Activated naive CD8-positive, alpha-beta T cell treated with anti-CD3 and anti-CD28 coated beads, Interleukin-2, amount 50 U/mL, for 24 hours (primary cell): ENCODE data around the gene PLBD1.

ENCODE experiments used
- ATAC-seq: fragments of 150-1000 bp; cut with Tn5 transposase; one replicate; pipeline ENCODE4 v1.10.0; 2021
- DNase-seq: peaks from one replicate; pipeline ENCODE4 v3.0.0; 2021
- H3K27ac Mint-ChIP-seq: one replicate; pipeline ENCODE4 v1.8.0; 2021; ENCODE audit warnings: mild to moderate bottlenecking, mixed read lengths
- H3K27me3 Mint-ChIP-seq: one replicate; pipeline ENCODE4 v1.8.0; 2021; ENCODE audit warnings: mixed read lengths
- H3K36me3 Mint-ChIP-seq: one replicate; pipeline ENCODE4 v1.8.0; 2021; ENCODE audit warnings: low read depth, mixed read lengths
- H3K4me1 Mint-ChIP-seq: one replicate; pipeline ENCODE4 v1.8.0; 2021; ENCODE audit warnings: mixed read lengths
- H3K4me3 Mint-ChIP-seq: one replicate; pipeline ENCODE4 v1.8.0; 2021; ENCODE audit warnings: mild to moderate bottlenecking, moderate library complexity, mixed read lengths
- H3K9me3 Mint-ChIP-seq: one replicate; pipeline ENCODE4 v1.8.0; 2021; ENCODE audit warnings: mixed read lengths

The PLBD1 gene

DNA sequence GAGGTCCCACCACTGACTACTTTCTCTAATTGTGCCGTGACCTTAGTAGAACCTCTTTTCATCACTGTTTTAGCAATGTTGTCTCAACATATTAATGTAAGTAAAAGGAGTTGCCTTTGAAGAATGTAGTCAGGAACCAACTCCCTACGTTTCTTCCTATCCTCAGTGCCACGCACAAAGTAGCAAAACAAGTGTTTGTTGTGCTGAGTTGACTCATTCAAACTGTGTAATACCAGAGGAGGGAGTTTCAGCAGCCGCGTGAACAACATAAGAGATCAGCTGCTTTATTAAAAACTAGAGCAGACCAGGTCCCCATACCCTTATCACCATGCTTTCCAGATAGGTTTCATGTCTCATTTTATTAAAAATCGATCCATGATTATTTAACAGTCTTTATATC, 19.1 kb downstream of the PLBD1 start:
- Mint-ChIP-seq H3K4me1 (no peaks in the 10 kb centered on the region), H3K4me3 (no peak overlapping the region), H3K27me3 (peaks cover 5% of the 10 kb centered on the region), H3K36me3 (no peaks in the 10 kb centered on the region), H3K27ac (no peak overlapping the region), H3K9me3 (no peaks in the 10 kb centered on the region)
- DNase-seq (no peak), ATAC-seq (no peak)

GRCh38 chr12:14547571-14547970, 20.1 kb downstream of the PLBD1 start:
- no peak for DNase-seq
- no peak overlapping the region for H3K4me3 Mint-ChIP-seq
- ATAC-seq, result no peak
- no peaks in the 10 kb centered on the region for H3K9me3 Mint-ChIP-seq
- H3K4me1 Mint-ChIP-seq, result no peaks in the 10 kb centered on the region
- no peak overlapping the region for H3K27ac Mint-ChIP-seq
- H3K27me3 Mint-ChIP-seq, result peaks cover 5% of the 10 kb centered on the region
- H3K36me3 Mint-ChIP-seq, result no peaks in the 10 kb centered on the region

DNA sequence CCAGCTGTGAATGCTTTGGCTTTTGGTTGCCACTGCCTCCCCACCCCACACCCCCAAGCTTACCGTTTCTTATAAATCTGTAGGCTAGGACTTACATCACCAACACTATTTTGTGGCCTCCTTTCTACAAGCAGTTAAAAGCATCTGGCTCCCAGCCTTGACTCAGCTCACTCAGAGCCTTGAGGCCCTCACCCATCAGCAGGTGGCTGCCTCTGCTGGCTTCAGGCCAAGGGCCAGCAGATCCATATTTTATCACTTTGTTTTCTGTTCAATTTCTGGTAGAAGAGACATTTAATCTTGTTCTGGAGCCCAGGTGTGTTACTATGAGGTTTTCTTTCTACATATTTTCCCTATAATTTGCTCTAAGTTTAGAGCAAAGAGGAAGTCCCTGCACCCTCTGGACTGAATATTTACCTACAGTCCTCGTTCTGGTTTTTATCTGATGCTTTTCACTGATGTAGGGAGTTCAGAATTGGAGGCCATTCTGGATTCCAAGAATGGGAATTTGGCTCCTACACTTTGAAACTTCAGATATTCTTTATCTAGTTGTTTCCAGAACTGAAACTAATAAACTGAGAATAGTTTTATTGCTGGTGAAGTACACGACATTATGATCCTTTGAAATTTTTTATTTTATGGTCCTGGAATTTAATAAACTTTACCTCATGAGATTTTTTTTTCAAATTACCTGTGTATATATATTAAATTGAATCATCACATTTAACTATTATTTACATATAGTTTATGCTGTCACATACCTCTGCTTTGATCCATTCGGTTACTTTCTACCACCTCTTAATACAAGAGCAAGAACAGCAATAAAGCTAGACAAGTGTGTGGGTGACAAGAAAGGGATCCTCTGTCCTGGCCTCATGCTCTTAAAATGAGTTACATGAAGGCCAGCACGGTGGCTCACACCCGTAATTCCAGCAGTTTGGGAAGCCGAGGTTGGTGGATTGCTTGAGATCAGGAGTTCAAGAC, 22.2 kb downstream of the PLBD1 start:
- no peaks in the 10 kb centered on the region for H3K36me3 Mint-ChIP-seq
- no peaks in the 10 kb centered on the region for H3K9me3 Mint-ChIP-seq
- H3K27ac Mint-ChIP-seq, result no peak overlapping the region
- no peak overlapping the region for H3K4me3 Mint-ChIP-seq
- H3K4me1 Mint-ChIP-seq, result no peaks in the 10 kb centered on the region
- ATAC-seq, result no peak
- peaks cover 3% of the 10 kb centered on the region for H3K27me3 Mint-ChIP-seq
- DNase-seq, result no peak

DNA sequence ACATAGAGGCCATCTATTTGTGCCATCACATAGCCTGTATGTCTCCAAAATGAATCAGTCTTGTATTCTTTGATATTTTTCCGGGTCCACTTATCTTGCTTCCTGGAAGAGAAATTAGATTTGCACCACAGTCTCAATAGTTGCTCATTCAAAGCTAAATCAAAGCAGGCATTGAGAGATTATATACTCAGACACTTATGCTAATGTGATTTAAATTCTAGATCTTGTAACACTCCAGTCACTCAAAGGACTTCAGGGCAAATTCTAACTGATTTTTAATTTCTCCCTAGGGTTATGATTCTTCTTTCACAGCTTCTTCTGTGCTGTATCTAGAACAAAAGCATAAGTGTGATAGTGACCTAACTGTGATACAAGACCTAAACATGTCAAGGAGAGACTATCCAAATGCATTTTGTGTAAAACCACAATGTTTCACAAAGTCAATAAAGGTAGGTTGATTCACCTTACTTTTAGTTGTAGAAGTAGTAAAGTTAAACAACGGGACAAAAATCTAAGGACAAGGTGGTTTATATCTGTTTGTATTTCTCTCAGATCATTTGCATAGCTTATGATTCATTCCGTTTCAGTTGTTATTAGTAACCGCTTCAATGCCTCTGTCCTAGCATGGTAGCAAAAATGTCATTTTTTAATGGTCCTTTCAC, 26.8 kb downstream of the PLBD1 start:
- Mint-ChIP-seq H3K27me3 (peaks cover 1% of the 10 kb centered on the region), H3K4me3 (no peak overlapping the region), H3K9me3 (no peaks in the 10 kb centered on the region), H3K27ac (no peak overlapping the region), H3K36me3 (no peaks in the 10 kb centered on the region), H3K4me1 (no peaks in the 10 kb centered on the region)
- ATAC-seq (no peak), DNase-seq (no peak)

GRCh38 chr12:14537088-14537487, 30.6 kb downstream of the PLBD1 start:
- Mint-ChIP-seq H3K27ac (no peak overlapping the region), H3K9me3 (no peaks in the 10 kb centered on the region), H3K36me3 (no peaks in the 10 kb centered on the region), H3K4me3 (no peak overlapping the region), H3K27me3 (peaks cover 1% of the 10 kb centered on the region), H3K4me1 (no peaks in the 10 kb centered on the region)
- ATAC-seq (no peak), DNase-seq (no peak)

GRCh38 chr12:14532152-14532551, 35.5 kb downstream of the PLBD1 start:
- ATAC-seq (no peak), DNase-seq (no peak)
- H3K27me3 Mint-ChIP-seq, result no peaks in the 10 kb centered on the region
- H3K36me3 Mint-ChIP-seq, result no peaks in the 10 kb centered on the region
- no peak overlapping the region for H3K4me3 Mint-ChIP-seq
- H3K9me3 Mint-ChIP-seq, result no peaks in the 10 kb centered on the region
- H3K4me1 Mint-ChIP-seq, result no peaks in the 10 kb centered on the region
- H3K27ac Mint-ChIP-seq, result no peak overlapping the region

DNA sequence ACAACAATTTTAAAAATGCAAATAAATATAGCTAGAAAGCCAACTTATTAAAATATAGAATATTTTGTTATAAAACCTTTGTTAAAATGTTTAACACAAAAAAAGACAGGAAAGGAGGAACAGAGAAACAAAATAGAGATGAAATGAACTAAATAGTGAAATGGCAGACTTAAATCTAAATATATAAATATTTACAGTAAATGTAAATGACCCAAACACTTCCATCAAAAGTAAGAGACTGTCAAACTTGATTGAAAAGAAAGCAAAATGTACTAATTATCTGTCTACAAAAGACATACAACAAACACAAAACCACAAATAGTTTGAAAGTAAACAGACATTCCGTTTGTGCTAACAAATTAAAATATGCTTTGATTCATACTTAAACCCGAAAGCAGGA, 41.7 kb downstream of the PLBD1 start:
- peaks cover 6% of the 10 kb centered on the region for H3K36me3 Mint-ChIP-seq
- no peak overlapping the region for H3K4me3 Mint-ChIP-seq
- DNase-seq, result no peak
- H3K27ac Mint-ChIP-seq, result no peak overlapping the region
- peaks cover 36% of the 10 kb centered on the region for H3K9me3 Mint-ChIP-seq
- peaks cover 2% of the 10 kb centered on the region for H3K27me3 Mint-ChIP-seq
- no peak for ATAC-seq
- H3K4me1 Mint-ChIP-seq, result no peaks in the 10 kb centered on the region

GRCh38 chr12:14521822-14522221, 45.9 kb downstream of the PLBD1 start:
- ATAC-seq, result no peak

GRCh38 chr12:14514946-14515345, 52.7 kb downstream of the PLBD1 start:
- peaks cover 4% of the 10 kb centered on the region for H3K9me3 Mint-ChIP-seq
- H3K27me3 Mint-ChIP-seq, result peaks cover 3% of the 10 kb centered on the region
- H3K4me1 Mint-ChIP-seq, result no peaks in the 10 kb centered on the region
- H3K27ac Mint-ChIP-seq, result no peak overlapping the region
- no peak for ATAC-seq
- no peak overlapping the region for H3K4me3 Mint-ChIP-seq
- DNase-seq, result no peak
- H3K36me3 Mint-ChIP-seq, result no peaks in the 10 kb centered on the region

More at GRCh38 chr12:14521822-14522221, 45.9 kb downstream of the PLBD1 start:
- H3K9me3 Mint-ChIP-seq, result peaks cover 43% of the 10 kb centered on the region
- peaks cover 4% of the 10 kb centered on the region for H3K27me3 Mint-ChIP-seq
- DNase-seq, result no peak
- H3K4me1 Mint-ChIP-seq, result no peaks in the 10 kb centered on the region
- peaks cover 6% of the 10 kb centered on the region for H3K36me3 Mint-ChIP-seq
- no peak overlapping the region for H3K4me3 Mint-ChIP-seq
- no peak overlapping the region for H3K27ac Mint-ChIP-seq

DNA sequence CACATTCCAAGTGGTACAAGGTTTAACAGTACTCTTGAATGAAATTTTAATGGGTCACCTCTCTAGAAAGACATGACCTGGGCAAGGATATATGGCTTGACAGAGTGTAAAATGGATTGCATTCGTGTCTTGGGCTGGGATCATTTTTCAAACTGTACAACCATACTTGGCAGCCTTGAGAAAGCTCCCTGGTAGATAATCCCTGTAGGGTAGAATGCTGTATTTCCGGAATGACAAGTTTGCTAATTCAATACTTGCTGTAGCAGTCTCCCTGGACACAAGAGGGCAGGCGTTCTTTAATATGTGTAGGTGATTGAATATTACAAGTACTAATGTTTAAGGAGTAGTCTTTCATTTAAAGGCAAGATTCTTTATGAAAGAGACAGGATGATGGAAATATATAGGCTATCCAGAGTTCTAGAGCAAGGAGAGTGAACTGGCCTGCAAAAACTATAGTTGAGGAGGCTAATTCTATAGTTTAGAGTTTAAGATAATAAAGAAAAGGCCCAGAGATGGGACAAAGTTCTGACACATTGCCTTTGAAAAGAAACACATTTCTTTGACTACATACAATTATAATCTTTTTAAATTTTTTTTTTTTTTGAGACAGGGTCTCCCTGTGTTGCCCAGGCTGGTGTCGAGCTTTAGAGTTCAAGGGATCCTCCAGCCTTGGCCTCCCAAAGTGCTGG, 53.4 kb downstream of the PLBD1 start:
- no peak for ATAC-seq
- Mint-ChIP-seq H3K4me1 (no peaks in the 10 kb centered on the region), H3K36me3 (no peaks in the 10 kb centered on the region), H3K27me3 (peaks cover 3% of the 10 kb centered on the region), H3K27ac (no peak overlapping the region), H3K9me3 (no peaks in the 10 kb centered on the region), H3K4me3 (no peak overlapping the region)
- no peak for DNase-seq

DNA sequence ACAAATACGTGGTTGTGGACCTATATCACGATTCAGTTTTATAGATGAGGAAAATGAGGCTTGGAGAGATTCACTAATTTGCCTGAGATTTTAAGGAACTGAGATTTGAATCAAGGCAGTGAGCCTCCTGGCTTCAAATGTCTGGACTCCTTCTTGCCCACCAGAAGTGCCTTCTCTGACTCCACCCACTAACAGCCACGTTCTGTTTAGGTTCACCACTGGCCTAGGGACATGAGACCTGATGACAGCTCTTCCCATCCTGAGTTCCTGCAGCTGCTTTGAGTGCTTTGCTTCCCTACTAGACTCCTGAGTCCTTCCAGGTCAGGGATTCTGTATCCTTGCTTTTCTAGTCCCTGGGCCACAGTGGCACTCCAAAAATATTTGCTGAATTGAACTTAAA, 57.1 kb downstream of the PLBD1 start:
- no peaks in the 10 kb centered on the region for H3K4me1 Mint-ChIP-seq
- no peak for DNase-seq
- H3K36me3 Mint-ChIP-seq, result no peaks in the 10 kb centered on the region
- ATAC-seq, result no peak
- H3K27me3 Mint-ChIP-seq, result peaks cover 2% of the 10 kb centered on the region
- H3K27ac Mint-ChIP-seq, result no peak overlapping the region
- no peaks in the 10 kb centered on the region for H3K9me3 Mint-ChIP-seq
- no peak overlapping the region for H3K4me3 Mint-ChIP-seq

DNA sequence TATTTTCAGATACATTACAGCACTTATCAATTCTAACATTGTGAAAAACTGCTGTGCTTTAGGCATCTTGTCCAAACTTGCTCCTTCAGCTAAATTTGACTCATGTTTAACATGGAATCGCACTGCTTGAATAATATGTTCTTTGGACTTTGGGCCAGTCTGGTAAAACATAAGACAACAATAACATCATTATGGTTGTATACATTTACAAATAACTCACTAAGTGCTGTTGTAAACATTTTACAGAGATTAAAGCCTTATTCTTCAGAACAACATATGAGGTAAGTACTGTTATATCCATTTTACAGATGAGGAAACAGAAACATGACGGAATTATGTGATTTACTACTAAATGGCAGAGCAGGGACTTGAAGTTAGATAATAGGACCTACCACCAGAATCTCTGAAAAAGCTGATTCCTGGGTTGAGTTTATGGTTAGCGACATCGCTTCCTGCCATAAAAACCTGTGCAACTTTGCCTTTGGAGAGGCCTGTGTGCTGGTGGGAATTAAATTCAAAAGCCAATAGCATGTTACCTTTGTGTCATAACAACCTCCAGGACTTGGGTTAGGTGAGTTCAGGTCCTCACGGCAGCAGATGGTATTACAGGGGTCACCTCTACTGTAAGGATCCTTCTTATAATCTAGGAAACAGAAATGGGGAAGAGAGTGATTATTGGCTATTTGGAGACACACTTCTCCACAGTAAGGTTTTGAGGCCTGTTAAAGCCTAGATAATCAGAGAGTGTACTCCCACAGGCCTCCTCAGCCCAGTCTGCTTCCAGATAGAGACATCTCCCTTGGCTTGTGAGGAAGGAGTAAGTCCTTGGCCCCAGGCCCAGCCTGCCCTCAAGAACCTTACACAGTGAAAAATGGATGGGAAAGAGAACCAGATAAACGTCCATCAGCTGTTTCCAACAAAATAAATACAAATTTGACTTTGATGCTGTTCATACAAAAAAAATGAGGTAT, 61.8 kb downstream of the PLBD1 start:
- Mint-ChIP-seq H3K36me3 (peaks cover 23% of the 10 kb centered on the region), H3K9me3 (no peaks in the 10 kb centered on the region), H3K4me1 (peaks cover 2% of the 10 kb centered on the region), H3K27ac (no peak overlapping the region), H3K27me3 (no peaks in the 10 kb centered on the region), H3K4me3 (no peak overlapping the region)
- no peak for ATAC-seq
- no peak for DNase-seq

- ATAC-seq, result no peak
- Mint-ChIP-seq H3K9me3 (no peaks in the 10 kb centered on the region), H3K4me3 (no peak overlapping the region), H3K36me3 (peaks cover 74% of the 10 kb centered on the region), H3K27ac (no peak overlapping the region), H3K4me1 (peaks cover 12% of the 10 kb centered on the region), H3K27me3 (no peaks in the 10 kb centered on the region)
- no peak for DNase-seq
Observed at GRCh38 chr12:14495326-14495725, 72.4 kb downstream of the PLBD1 start.

- DNase-seq (no peak), ATAC-seq (no peak)
- peak overlapping the region; percentile 33 for H3K27ac Mint-ChIP-seq
- peaks cover 77% of the 10 kb centered on the region for H3K36me3 Mint-ChIP-seq
- no peaks in the 10 kb centered on the region for H3K27me3 Mint-ChIP-seq
- peaks cover 16% of the 10 kb centered on the region for H3K4me1 Mint-ChIP-seq
- no peaks in the 10 kb centered on the region for H3K9me3 Mint-ChIP-seq
- no peak overlapping the region for H3K4me3 Mint-ChIP-seq
Observed at GRCh38 chr12:14482886-14483285, 84.8 kb downstream of the PLBD1 start.
